ENCODE measurements around the gene NDRG4.

- TF ChIP-seq CTCF (IDR thresholded peaks at IDR 0.05) (no peak), POLR2A (IDR thresholded peaks at IDR 0.05) (no peak)
These were observed 56.7 kb downstream of the NDRG4 start for GRCh38 chr16:58556678-58557077.

Data from uterus (tissue), 2 donors.